ENCODE results near the gene EDNRA.

DNA sequence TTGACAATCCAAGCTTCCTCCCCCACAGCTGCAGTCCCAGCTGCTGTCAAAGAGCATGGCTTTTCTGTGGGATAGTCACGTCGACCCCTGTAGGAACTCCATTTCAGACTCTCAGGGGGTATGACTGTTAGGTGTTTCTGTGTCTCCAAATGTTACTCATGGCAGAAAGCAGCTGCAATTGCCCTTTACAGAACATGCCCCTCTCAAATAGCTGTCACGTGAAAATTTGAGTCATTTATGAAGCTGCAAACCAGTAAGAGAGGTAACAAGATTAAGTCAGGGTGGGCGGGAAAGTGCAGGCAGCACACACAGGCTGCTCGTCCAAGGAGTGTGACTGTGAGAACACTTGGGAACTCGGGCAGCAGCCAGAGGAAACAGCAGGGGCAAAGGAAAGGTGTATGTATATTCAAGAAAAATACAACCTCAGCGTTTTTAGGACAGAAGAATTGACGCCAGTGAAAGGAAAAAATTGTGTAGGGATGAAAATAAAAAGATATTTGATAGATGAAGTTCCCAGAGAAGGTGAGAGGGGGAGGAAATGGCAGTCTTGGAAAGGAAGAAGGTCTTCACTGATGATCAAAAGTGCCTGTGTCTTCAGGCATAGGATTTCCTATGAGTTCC lies 69.8 kb downstream of the EDNRA start:
- TF ChIP-seq POLR2A (IDR thresholded peaks at IDR 0.05; ENCODE audit: low read depth, low read length) (no peak), MAX (IDR thresholded peaks at IDR 0.05; ENCODE audit: insufficient read depth, insufficient read length) (no peak), EZH2 (IDR thresholded peaks at IDR 0.05; ENCODE audit: borderline replicate concordance, low read depth, low read length, severe bottlenecking) (no peak), POLR2AphosphoS5 (IDR thresholded peaks at IDR 0.05; ENCODE audit: insufficient read depth, low read depth, low read length) (no peak), MYC (IDR thresholded peaks at IDR 0.05; ENCODE audit: low read depth, low read length) (no peak), GATA2 (IDR thresholded peaks at IDR 0.05; ENCODE audit: insufficient read depth, insufficient read length, low read depth, low read length) (no peak), FOS (IDR thresholded peaks at IDR 0.05; ENCODE audit: borderline replicate concordance, insufficient read depth, low read length) (no peak)
- TF ChIP-seq, protein P1, sequence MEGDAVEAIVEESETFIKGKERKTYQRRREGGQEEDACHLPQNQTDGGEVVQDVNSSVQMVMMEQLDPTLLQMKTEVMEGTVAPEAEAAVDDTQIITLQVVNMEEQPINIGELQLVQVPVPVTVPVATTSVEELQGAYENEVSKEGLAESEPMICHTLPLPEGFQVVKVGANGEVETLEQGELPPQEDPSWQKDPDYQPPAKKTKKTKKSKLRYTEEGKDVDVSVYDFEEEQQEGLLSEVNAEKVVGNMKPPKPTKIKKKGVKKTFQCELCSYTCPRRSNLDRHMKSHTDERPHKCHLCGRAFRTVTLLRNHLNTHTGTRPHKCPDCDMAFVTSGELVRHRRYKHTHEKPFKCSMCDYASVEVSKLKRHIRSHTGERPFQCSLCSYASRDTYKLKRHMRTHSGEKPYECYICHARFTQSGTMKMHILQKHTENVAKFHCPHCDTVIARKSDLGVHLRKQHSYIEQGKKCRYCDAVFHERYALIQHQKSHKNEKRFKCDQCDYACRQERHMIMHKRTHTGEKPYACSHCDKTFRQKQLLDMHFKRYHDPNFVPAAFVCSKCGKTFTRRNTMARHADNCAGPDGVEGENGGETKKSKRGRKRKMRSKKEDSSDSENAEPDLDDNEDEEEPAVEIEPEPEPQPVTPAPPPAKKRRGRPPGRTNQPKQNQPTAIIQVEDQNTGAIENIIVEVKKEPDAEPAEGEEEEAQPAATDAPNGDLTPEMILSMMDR (IDR thresholded peaks at IDR 0.05; ENCODE audit: extremely low read depth in 1 of 2, insufficient read depth in 1 of 2, low read depth in 1 of 2, low read length in 2 of 2): no peak
